Prostate gland (tissue), 2 donors: ENCODE data around the gene THSD4. TPM values are rescaled to one million over a fixed set of nuclear protein-coding genes. Genes with fewer than 3 reads are reported as not detected.

Experiments
- DNase-seq: peaks from one replicate; pipeline ENCODE4 v3.0.0-alpha.2; 2019; ENCODE audit warnings: low spot score
- H3K27ac ChIP-seq, 2 donors: fragments of 200-600 bp; sonication (generic); 2 replicates each; pipeline ENCODE4 v1.5.1; 2017 to 2019
- H3K27me3 ChIP-seq: fragments of 200-600 bp; sonication (generic); replicated peaks from 2 replicates; pipeline ENCODE4 v1.5.1; 2019; ENCODE audit not compliant: insufficient read depth
- H3K36me3 ChIP-seq, 2 donors: fragments of 200-600 bp; sonication (generic); 1 replicate in 1 of 2; 2 replicates in 1 of 2; pipeline versions ENCODE4 v1.5.1 to v1.8.1; 2017 to 2019
- H3K4me1 ChIP-seq: fragments of 200-600 bp; sonication (generic); replicated peaks from 2 replicates; pipeline ENCODE4 v1.5.1; 2019
- H3K4me3 ChIP-seq, 2 donors: fragments of 200-600 bp; sonication (generic); 2 replicates each; pipeline ENCODE4 v1.5.1; 2017 to 2019
- H3K9me3 ChIP-seq: fragments of 200-600 bp; sonication (generic); 2 replicates; pipeline ENCODE4 v1.5.1; 2017
- POLR2A ChIP-seq: fragments of 450-650 bp; IDR thresholded peaks from one replicate; pipeline ENCODE4 v1.6.1; 2016; ENCODE audit warnings: antibody characterized with exemption, mild to moderate bottlenecking
- POLR2AphosphoS5 ChIP-seq: sonication (generic); formaldehyde crosslinking; IDR thresholded peaks from one replicate; pipeline ENCODE4 v1.6.1; 2017; ENCODE audit warnings: antibody characterized with exemption
- WGBS: methylation state at CpG from one replicate; pipeline ENCODE4 v1.1.5; 2018; 5-methylcytosine and 5-hydroxymethylcytosine counted together
- intact Hi-C: fragments of 100-400 bp; cut with DNase I; formaldehyde crosslinking; loops from one replicate; pipeline ENCODE4 v1.14.2; 2022
- total RNA-seq, 2 donors: library from RNA; depleted of rRNA; stranded (reverse); fragments of >200 nt; gene quantifications; one replicate each; pipeline ENCODE4 v1.1.0, GENCODE V29; 2016
- TF ChIP-seq, protein P1 (sequence below), 4 experiments: fragments of 200-600 bp in 2 of 4; fragments of 450-650 bp in 2 of 4; sonication (generic) in 2 of 4; IDR thresholded peaks; 1 replicate in 3 of 4; 2 replicates in 1 of 4; pipeline ENCODE4 v1.5.1; 2016 to 2019; ENCODE audit warnings: antibody characterized with exemption in 4 of 4, mild to moderate bottlenecking in 2 of 4, moderate library complexity in 2 of 4

The THSD4 gene
- total RNA-seq, 2 donors from 2014 or later: 84.1 to 223 TPM

GRCh38 chr15:71682001-71682400, 566.7 kb downstream of the THSD4 start:
- Histone ChIP-seq H3K36me3 (no peaks in the 10 kb centered on the region), H3K4me3 (no peak overlapping the region), H3K27me3 (no peaks in the 10 kb centered on the region), H3K9me3 (no peaks in the 10 kb centered on the region), H3K27ac (no peak overlapping the region), H3K4me1 (no peaks in the 10 kb centered on the region)
- WGBS: 58% methylated on average over 3 of the region's 3 CpGs
- intact Hi-C loops: no loop called here
- DNase-seq: no peak
- TF ChIP-seq POLR2AphosphoS5 (no peak), POLR2A (no peak)
- TF ChIP-seq, protein P1, sequence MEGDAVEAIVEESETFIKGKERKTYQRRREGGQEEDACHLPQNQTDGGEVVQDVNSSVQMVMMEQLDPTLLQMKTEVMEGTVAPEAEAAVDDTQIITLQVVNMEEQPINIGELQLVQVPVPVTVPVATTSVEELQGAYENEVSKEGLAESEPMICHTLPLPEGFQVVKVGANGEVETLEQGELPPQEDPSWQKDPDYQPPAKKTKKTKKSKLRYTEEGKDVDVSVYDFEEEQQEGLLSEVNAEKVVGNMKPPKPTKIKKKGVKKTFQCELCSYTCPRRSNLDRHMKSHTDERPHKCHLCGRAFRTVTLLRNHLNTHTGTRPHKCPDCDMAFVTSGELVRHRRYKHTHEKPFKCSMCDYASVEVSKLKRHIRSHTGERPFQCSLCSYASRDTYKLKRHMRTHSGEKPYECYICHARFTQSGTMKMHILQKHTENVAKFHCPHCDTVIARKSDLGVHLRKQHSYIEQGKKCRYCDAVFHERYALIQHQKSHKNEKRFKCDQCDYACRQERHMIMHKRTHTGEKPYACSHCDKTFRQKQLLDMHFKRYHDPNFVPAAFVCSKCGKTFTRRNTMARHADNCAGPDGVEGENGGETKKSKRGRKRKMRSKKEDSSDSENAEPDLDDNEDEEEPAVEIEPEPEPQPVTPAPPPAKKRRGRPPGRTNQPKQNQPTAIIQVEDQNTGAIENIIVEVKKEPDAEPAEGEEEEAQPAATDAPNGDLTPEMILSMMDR (IDR thresholded peaks at IDR 0.05): no peak

- Histone ChIP-seq H3K4me3 (no peak overlapping the region), H3K9me3 (no peaks in the 10 kb centered on the region), H3K27ac (no peak overlapping the region), H3K27me3 (no peaks in the 10 kb centered on the region), H3K36me3 (no peaks in the 10 kb centered on the region), H3K4me1 (no peaks in the 10 kb centered on the region)
- TF ChIP-seq POLR2AphosphoS5: no peak
- intact Hi-C loops: no loop called here
- WGBS: 74% methylated on average over 9 of the region's 9 CpGs
- no peak for DNase-seq
Observed at GRCh38 chr15:71683411-71684274, 568.4 kb downstream of the THSD4 start.

DNA sequence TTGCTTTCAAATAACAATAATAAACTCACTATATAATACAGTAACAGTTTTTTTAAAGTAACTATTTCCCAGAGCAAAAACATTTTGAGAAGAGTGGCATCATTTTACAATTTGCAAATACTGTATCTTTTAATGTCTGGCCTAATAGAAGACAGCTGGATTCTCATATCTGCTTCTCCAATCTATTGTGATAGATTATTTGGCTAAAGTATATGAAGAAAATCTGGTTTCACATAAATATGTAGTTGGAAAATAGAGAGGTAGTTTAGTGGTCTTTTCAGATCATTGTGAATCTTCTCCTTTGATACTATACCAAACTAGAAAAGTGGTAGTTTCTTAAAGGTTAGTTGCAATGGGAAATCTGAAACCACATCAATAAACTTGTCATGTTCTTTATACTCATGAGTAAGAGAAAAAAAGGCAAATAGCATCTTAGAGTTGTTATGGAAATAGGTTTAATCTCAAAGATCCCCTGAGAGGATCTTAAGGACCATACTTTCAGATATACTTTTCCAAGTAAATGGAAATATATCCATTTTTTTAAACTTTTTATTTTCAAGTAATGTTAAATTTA, 570.2 kb downstream of the THSD4 start:
- Histone ChIP-seq H3K4me1 (no peaks in the 10 kb centered on the region), H3K4me3 (no peak overlapping the region), H3K36me3 (no peaks in the 10 kb centered on the region), H3K9me3 (no peaks in the 10 kb centered on the region), H3K27ac (no peak overlapping the region), H3K27me3 (no peaks in the 10 kb centered on the region)
- intact Hi-C loops: no loop called here
- TF ChIP-seq, protein P1 (IDR thresholded peaks at IDR 0.05): no peak
- TF ChIP-seq POLR2AphosphoS5 (no peak), POLR2A (no peak)
- no peak for DNase-seq

- no peak overlapping the region for H3K27ac ChIP-seq
- H3K36me3 ChIP-seq: no peaks in the 10 kb centered on the region
- intact Hi-C loops: no loop called here
- H3K9me3 ChIP-seq: no peaks in the 10 kb centered on the region
- H3K4me1 ChIP-seq: no peaks in the 10 kb centered on the region
- DNase-seq: no peak
- H3K4me3 ChIP-seq: no peak overlapping the region
- 97% methylated on average over 4 of the region's 4 CpGs for WGBS
- TF ChIP-seq POLR2A: no peak
- TF ChIP-seq, protein P1 (IDR thresholded peaks at IDR 0.05): no peak
- H3K27me3 ChIP-seq: no peaks in the 10 kb centered on the region
Observed at GRCh38 chr15:71686221-71687050, 571.2 kb downstream of the THSD4 start.

DNA sequence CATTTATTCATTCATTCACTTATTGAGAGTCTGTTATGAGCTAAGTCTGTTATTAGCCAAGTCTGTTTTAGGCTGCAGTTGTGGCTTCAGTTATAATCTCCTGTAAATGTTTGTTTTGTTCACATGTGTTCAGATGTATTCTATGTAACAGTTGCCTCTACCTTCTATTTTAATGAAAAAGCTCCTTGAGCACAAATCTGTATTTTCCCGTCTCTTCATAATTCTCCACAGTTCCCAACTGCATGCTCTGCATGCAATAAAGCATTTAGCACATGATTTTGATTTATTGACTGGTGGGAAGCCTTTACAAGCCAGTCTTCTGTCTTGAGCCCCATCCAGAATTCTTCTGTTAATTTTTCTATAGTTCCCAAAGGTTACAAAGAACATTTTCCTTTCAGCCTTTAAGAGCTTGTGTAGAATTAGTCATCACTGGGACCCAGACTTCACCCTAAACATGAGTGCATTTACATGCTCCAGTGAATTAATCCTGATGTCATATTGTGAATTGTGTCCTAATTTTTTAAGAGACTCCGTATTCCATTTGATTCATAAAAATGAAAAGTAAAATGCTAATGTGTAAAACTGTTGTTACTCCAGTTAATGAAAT, 572.7 kb downstream of the THSD4 start:
- H3K27me3 ChIP-seq: no peaks in the 10 kb centered on the region
- no peak overlapping the region for H3K4me3 ChIP-seq
- no peaks in the 10 kb centered on the region for H3K9me3 ChIP-seq
- intact Hi-C loops: no loop called here
- no peaks in the 10 kb centered on the region for H3K4me1 ChIP-seq
- DNase-seq: no peak
- no peaks in the 10 kb centered on the region for H3K36me3 ChIP-seq
- TF ChIP-seq, protein P1 (IDR thresholded peaks at IDR 0.05): no peak
- TF ChIP-seq POLR2A: no peak
- no peak for TF ChIP-seq POLR2AphosphoS5
- WGBS: 62% methylated on average over 2 of the region's 2 CpGs
- no peak overlapping the region for H3K27ac ChIP-seq
